Eye (tissue), 1 donor: ENCODE measurements around the gene IREB2.
"Not testable (repeated sequence)": the region's sequence is repeated elsewhere in the genome, so short reads cannot be mapped to it uniquely, and the experiment has no call there.

ENCODE experiments used
- DNase-seq: peaks from one replicate; pipeline ENCODE4 v3.0.0-alpha.2; 2015

The IREB2 gene

GRCh38 chr15:78492872-78493271, 54.9 kb downstream of the IREB2 start:
- no peak for DNase-seq

GRCh38 chr15:78501857-78502256, 63.8 kb downstream of the IREB2 start:
- no peak for DNase-seq

DNA sequence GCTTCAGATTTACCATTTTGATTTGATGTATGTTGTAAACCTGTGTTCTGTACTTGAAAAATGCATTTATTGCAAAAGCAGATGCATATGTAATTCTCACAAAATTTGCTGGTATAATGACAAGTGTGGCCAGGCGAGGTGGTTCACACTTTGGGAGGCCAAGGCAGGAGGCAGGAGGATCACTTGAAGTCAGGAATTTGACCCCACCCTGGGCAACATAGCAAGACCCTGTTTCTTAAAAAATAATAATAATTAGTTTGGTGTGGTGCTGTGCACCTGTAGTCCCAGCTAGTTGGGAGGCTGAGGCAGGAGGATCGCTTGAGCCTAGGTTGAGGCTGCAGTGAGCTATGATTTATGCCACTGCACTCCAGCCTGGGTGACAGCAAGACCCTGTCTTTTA, 64.6 kb downstream of the IREB2 start:
- no peak for DNase-seq

DNA sequence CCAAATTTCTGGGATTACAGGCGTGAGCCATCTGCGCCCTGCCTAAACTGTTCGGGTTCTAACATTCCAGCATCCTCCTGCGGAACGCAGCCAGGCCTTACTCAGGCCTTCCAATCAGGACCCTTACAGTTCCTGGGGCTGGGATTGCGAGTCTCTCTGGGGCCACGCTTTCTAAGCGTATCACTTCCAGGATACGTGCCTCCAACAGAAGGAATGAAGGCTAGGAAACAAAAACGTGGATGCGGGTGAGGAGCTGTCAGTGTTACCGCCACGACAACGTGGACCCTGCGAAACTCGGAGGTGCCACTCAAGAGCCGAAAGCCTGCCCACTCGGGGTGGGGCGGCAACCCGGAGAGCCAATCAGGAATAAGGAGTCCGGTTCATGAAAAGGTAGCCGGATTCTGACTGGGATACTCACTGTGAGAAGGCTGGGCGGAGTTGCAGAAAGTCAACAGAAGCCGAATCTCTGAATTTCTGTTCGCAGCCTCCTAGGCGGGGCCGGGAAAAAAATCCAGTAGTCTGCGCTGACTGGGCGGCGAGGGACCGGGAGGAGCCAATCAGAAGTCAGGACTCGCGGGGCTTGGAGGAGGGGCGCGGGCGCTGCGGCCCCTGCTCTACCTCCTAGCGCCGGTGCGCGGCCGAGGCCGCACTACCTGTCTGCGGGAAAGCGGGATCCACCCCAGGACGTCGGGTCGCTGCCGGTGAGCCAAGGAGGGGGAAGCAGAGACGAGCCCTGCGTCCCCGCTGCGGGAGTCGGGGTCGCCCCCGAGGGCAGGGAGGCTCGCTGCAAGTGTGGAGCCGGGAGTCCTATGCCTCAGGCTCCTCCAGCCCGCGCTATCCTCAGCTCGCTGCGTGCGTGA, 69.2 kb downstream of the IREB2 start, which contains the start of gene HYKK:
Gene HYKK (plus strand): TSS at position 607 of the 860 bp plus-strand sequence. CDS start 5,512 bp downstream, outside the sequence.
- DNase-seq: peak; percentile 97

DNA sequence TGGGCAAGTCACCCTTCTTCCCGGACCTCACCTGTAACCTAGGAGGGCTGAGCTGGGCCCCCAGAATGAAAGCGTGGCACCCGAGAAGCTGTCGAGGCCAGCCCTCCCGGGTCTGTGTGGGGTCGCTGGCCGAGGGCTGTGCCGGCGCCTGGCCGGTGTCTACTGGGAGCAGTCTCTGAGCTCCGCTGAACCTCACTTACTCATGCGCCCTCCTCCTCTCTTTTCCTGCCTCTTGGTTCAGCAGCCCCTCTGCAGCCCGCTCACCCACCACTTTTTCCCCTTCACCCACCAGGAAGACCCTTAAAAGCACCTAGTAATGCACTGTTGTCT, 69.8 kb downstream of the IREB2 start:
- DNase-seq: no peak

DNA sequence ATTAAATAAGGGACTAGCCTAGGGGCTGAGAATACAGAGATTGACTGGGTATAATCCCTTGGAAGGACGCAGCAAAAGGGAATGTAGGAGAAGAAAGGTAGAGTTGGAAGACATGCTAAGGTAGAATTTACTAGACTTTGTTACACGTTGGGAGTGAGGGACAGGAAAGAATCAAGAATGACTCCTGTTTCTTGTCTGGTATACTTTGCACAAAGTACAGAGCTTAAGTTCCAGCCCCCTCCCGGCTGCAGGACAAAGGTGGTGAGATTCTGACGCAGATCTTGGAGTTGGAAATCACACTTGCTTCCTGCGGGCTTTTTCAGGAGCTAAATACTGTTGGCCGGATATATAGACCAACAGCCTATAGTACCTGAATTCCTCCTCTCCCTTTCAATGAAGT, 70.3 kb downstream of the IREB2 start:
- no peak for DNase-seq

DNA sequence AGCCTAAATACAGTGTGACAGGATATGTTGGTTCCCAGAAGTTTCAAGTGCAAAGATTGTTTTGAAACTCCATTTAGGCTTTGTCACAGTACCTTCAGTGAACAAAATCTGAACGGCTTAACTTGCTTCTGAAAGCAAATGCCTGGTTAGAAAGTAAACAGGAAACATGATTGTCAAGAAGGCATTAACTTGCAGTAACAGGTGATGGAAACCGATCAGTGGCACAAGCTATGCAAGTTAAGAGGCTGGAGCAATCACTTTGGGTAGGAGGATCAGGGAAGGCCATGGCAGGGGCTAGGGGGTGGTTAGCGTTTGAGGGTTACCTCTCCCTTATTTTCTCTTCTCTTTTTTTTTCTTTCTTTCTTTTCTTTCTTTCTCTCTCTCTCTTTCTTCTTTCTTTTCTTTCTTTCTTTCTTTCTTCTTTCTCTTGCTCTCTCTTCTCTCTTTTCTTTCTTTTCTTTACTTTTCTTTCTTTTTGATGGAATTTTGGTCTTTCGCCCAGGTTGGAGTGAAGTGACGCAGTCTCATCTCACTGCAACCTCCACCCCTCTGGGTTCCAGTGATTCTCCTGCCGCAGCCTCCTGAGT, 71.8 kb downstream of the IREB2 start:
- no peak for DNase-seq

DNA sequence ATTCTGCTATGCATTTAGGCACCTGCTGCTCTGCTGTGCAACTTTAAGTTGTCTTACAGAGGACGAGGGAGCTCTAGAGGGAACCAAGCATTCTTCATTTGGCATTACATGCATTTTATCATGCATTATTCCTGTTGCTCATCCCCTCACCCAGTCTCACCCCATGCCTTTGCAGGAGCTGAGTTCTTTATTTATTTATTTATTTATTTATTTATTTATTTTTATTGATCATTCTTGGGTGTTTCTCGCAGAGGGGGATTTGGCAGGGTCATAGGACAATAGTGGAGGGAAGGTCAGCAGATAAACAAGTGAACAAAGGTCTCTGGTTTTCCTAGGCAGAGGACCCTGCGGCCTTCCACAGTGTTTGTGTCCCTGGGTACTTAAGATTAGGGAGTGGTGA, 82.0 kb downstream of the IREB2 start:
- not testable (repeated sequence) for DNase-seq

DNA sequence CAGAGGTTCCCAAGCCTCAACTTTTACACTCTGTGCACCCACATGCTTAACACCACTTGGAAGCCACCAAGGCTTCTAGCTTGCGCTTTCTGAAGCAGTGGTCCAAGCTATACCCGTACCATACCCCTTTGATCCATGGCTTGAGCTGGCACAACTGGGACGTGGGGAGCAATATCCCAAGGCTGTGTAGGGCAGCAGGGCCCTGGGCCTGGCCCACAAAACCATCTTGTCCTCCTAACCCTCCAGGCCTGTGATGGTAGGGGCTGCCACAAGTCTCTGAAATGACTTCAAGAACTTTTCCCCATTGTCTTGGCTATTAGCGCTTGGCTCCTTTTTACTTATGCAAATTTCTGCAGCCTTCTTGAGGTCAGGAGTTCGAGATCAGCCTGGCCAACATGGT, 86.2 kb downstream of the IREB2 start:
- DNase-seq: no peak

GRCh38 chr15:78527325-78527724, 89.3 kb downstream of the IREB2 start:
- DNase-seq: no peak

- no peak for DNase-seq
These were observed 95.3 kb downstream of the IREB2 start for GRCh38 chr15:78533331-78533730.

DNA sequence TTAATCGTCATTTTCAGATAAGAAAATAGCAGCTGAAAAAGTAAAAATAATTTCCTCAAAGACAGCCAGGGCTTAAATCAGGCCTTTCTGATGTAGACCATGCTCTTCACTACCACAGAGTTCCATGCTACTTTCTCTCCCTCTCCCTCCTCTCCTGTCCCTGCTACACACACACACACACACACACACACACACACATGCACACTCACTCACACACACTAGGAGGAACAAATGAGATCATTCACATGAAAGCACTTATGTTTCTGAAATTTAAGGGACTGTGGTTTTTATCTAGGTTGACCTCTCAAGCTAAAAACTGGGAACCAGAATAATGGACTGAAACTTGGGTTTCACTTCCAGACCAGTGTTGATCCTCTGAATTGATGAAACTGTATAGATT, 98.1 kb downstream of the IREB2 start:
- peak; percentile 13 for DNase-seq

- peak; percentile 70 for DNase-seq
These were observed 99.4 kb downstream of the IREB2 start for GRCh38 chr15:78537266-78537905.

- no peak for DNase-seq
These were observed 100.3 kb downstream of the IREB2 start for GRCh38 chr15:78538358-78538757.

GRCh38 chr15:78539464-78540140, 101.6 kb downstream of the IREB2 start:
- DNase-seq: not testable (repeated sequence)

- peak; percentile 98 for DNase-seq
These were observed 102.3 kb downstream of the IREB2 start, which contains the start of gene PSMA4 for GRCh38 chr15:78540141-78540870. PSMA4 (plus strand) TSS chr15:78540444; CDS start chr15:78541928, 1,484 bp downstream.

DNA sequence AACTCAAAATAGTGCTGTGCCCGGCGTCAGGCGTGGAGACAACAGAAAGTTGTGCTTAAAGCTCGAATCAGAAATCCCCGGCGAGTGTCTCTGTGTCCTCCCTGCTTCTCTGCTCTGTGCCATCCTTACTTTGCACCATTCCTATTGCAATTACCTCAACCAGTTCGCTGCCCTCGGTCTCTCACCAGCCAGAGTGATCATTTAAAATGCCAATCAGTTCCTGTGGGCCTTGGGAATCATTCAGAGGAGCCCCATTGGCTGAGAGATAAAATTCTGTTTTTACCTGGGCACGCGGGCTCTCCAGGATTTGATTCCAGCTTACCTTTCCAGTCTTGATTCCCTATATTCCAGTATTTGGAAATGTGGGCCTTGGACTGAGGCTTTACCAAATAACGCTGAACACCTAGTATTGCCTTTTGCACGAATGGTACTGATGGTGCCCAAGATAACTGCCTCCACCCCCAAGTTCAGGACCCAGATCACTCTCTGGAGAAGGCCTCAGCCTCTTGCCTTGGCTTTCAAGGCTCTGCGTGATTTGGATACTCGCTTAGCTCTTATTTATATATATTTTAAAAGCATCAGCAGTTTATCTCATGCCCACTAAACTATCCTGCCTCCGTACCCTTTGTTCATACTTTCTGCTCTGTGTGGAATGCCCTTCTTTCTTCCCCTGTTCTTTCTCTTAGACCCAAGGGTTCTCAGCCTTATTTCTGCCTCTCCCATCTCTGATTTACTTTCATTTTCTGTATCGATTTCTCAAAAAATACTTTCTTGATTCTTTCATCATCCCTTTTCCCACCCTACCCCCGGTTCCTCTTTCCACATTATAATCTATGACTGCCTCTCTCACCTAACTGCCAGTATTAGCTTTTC, 103.1 kb downstream of the IREB2 start:
- no peak for DNase-seq

- DNase-seq: no peak
These were observed 103.7 kb downstream of the IREB2 start for GRCh38 chr15:78541744-78542034.

DNA sequence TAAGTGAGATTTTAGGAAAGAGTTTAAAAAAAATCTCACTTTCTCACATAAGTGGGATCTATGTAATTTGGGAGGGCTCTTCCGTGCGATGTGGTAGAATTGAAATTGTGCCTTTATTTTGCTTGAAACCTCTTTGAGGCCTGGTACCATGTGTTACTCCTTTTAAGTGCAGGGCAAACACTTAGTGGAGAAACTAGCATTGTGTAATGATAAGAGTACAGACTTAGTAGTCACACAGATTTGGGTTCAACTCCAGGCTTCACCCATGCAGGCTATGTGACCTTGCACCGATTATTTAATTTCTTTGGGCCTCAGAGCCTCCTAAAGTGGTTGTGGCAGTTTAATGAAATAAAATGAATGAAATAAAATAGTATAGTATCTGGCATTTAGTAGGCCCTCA, 104.6 kb downstream of the IREB2 start:
- no peak for DNase-seq

DNA sequence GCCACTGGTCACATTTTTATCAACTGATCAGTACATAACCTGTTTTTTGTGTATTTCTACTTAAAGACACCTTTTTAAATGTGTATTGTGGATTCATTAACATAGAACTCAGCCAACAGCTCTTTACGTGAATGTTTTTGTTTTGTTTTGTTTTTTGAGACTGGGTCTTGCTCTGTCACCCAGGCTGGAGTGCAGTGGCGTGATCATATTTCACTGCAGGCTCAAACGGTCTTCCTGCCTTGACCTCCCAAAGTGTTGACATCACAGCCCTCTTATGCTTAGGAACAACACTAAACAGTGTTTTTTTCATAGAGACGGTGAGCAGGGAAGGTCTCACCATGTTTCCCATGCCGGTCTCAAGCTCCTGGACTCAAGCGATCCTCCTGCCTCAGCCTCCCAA, 112.2 kb downstream of the IREB2 start:
- DNase-seq: no peak

- DNase-seq: no peak
These were observed 112.8 kb downstream of the IREB2 start for GRCh38 chr15:78550815-78551214.
